HG02970 (cell line): Measurements from ENCODE around the gene FPR2.
"Not testable (repeated sequence)": the region's sequence is repeated elsewhere in the genome, so short reads cannot be mapped to it uniquely, and the experiment has no call there.

Experiments used
- ATAC-seq: cut with Tn5 transposase; IDR thresholded peaks from one replicate; pipeline ENCODE4 v1.9.1; 2021; ENCODE audit warnings: mild to moderate bottlenecking, moderate library complexity, moderate number of reproducible peaks; ENCODE audit not compliant: unreplicated experiment, low FRiP score

The FPR2 gene

GRCh38 chr19:51803519-51803918 is 42.5 kb downstream of the FPR2 start:
- no peak for ATAC-seq

- ATAC-seq = no peak
These were observed 43.0 kb downstream of the FPR2 start for GRCh38 chr19:51803967-51804366.

DNA sequence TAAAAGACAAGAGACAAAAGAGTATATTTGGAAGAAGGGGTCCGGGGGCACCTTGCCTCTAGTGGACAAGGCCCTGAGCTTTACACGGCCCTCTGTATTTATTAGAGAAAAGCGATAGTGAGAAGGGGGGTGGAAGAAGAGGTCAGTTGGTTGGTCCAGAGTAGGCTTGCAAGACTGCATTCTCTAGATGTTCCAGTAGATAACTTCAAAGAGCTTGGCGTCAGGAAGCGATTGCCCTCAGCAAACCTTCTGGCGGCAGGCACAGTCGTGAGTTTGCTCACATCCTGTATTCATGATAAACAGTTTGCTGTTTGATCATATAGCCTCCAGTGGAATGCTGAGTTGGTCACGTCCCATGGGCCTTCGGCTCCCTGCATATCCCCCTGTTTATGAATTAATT is 43.8 kb downstream of the FPR2 start:
- ATAC-seq = not testable (repeated sequence)

DNA sequence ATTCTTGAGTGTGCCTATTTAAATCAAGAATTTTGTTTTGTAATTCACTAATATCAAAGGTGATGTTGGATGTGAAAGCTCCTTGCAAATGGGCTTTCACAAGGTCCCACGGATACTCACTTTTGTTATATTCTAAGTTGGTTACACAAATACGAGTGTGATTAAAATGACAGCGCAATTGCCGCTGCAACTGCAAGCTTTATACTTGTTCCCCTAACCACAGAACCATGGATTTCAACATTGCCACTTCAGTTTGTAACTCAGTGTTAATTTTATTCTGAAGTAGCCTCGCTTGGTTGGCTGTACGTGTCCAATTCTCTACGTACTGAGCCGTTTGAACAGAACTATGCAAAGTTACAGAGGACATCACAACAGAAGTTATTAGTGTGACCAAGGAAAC is 44.4 kb downstream of the FPR2 start:
- not testable (repeated sequence) for ATAC-seq

- not testable (repeated sequence) for ATAC-seq
These were observed 45.6 kb downstream of the FPR2 start for GRCh38 chr19:51806571-51806970.

DNA sequence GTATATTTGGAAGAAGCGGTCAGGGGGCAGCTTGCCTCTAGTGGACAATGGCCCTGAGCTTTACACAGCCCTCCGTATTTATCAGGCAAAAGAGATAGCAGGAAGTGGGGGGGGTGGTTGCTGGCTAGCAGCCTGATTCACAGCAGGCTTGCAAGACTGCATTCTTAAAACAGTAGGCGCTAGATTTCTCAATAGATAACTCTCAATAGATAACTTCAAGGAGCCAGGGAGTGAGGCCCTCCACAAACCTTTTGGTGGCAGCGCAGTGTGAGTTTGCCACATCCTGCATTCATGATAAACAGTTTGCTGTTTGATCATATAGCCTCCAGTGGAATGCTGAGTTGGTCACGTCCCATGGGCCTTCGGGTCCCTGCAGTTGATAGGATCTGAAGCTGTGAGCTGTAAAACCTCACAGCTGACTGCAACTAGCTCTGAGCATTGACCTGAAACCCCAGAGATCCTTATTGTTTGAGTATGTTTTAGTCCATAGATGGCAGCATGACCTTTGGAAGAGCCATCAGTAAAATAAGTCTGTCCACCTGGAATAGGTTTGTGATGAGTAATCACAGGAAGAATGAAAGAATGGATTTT is 46.2 kb downstream of the FPR2 start:
- ATAC-seq = no peak

- ATAC-seq = no peak
These were observed 46.9 kb downstream of the FPR2 start for GRCh38 chr19:51807925-51808324.

GRCh38 chr19:51808333-51808986 is 47.5 kb downstream of the FPR2 start:
- no peak for ATAC-seq

DNA sequence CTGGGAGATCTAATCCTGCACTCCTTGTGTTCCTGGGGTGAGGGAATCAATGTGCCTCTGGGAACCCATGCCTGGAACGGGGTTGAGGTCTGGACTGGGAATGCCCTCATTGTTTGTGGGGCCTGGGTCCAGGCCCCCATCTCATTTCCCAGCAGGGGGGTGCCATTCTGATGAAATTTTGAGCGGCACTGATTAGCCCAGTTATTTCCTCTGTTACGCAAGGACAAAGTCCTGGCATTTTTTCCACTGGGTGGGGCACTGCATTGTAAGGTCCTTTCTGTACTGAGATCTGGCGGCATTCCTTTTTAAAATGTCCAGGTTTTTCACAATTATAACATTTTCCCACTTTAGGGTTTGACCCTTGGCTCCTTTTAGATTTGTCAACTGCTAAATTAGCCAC is 48.8 kb downstream of the FPR2 start:
- ATAC-seq = no peak

DNA sequence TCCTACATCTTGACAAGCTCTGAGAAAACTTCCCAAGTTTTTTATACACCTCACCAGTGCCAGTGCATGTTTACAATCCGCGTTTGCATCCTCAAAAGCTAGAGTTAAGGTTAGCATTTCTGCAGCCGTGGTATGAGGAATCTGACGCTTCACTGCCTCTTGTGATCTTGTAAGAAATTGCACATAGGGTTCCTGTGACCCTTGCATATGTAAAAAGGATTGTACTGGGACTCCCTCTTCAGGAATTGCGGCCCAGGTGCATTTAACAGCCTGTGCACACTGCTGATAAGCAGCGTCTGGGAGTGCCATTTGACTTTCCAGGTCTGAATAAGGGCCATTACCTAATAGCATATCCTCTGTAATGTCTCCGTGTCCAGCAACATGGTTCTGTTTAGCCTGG is 49.2 kb downstream of the FPR2 start:
- ATAC-seq = no peak

DNA sequence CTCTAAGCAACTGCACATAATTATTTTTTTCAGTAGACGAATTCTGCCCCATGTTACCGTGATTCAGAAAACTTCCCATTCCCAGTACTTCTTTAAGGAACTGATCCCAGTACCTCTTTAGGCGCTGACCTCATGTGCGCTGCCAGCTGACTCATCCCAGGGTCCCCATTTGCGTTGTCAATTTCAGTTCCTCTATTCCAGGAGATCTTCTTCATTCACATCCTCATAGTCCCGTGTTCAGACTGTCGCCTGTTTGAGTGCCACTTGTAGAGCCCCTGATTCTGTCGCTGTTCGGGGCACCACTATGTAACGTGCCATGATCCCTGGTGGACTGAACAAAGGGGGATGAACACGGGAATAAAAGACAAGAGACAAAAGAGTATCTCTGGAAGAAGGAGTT is 50.4 kb downstream of the FPR2 start:
- ATAC-seq = no peak

- no peak for ATAC-seq
These were observed 54.1 kb downstream of the FPR2 start for GRCh38 chr19:51815043-51815442.

DNA sequence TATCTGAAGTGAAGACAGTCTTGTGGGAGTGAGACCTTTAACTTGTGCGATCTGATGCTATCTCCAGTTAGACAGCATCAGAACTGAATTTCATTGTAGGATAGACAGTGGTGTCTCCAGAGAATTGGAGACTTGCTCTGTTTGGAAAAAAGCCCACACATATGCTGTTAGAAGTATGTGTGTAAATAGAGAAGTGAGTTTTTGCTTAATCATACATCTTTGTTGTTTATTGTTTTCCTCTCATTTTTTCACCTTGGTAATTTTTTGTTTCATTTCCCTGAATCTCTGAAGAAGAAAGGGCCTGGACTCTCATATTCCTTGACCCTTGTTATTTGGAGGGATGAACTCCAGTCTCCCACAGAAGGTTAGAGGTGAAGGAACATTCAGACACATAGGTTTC is 55.7 kb downstream of the FPR2 start:
- no peak for ATAC-seq

GRCh38 chr19:51820011-51820410 is 59.0 kb downstream of the FPR2 start:
- no peak for ATAC-seq
